Prostate gland (tissue), 2 donors: ENCODE results near the gene RNASE9.

Experiments used
- CTCF ChIP-seq, 4 experiments: fragments of 200-600 bp in 2 of 4; fragments of 450-650 bp in 2 of 4; sonication (generic) in 2 of 4; IDR thresholded peaks; 1 replicate in 3 of 4; 2 replicates in 1 of 4; pipeline ENCODE4 v1.5.1; 2016 to 2019; ENCODE audit warnings: antibody characterized with exemption in 4 of 4, mild to moderate bottlenecking in 2 of 4, moderate library complexity in 2 of 4
- POLR2A ChIP-seq: fragments of 450-650 bp; IDR thresholded peaks from one replicate; pipeline ENCODE4 v1.6.1; 2016; ENCODE audit warnings: antibody characterized with exemption, mild to moderate bottlenecking

GRCh38 chr14:20516921-20517320 is 43.9 kb downstream of the RNASE9 start:
- TF ChIP-seq CTCF (IDR thresholded peaks at IDR 0.05) (no peak), POLR2A (no peak)
